Spinal cord (tissue), 10 donors: ENCODE data around the gene TSSK3. TPM values are rescaled to one million over a fixed set of nuclear protein-coding genes. Genes with fewer than 3 reads are reported as not detected.

Experiments used
- DNase-seq, 6 donors: peaks; one replicate each; pipeline versions ENCODE4 v3.0.0 to v3.0.0-alpha.2; 2013 to 2015; ENCODE audit warnings: low spot score in 6 of 6, low read depth in 4 of 6
- H3K27ac ChIP-seq: one replicate; pipeline ENCODE4 v1.5.1; 2013; ENCODE audit warnings: low read depth, low read length, control low read depth
- H3K27me3 ChIP-seq: one replicate; pipeline ENCODE4 v1.6.1; 2013; ENCODE audit warnings: low read length; ENCODE audit not compliant: control insufficient read depth, insufficient read depth
- H3K36me3 ChIP-seq: one replicate; pipeline ENCODE4 v1.6.1; 2013; ENCODE audit warnings: low read length; ENCODE audit not compliant: control insufficient read depth, insufficient read depth
- H3K4me1 ChIP-seq: one replicate; pipeline ENCODE4 v1.6.1; 2013; ENCODE audit warnings: low read length; ENCODE audit not compliant: control insufficient read depth, insufficient read depth
- H3K4me3 ChIP-seq: one replicate; pipeline ENCODE4 v1.5.1; 2013; ENCODE audit warnings: low read depth, low read length, control low read depth
- H3K9me3 ChIP-seq: one replicate; pipeline ENCODE4 v1.6.1; 2013; ENCODE audit warnings: low read length; ENCODE audit not compliant: control insufficient read depth, insufficient read depth
- WGBS: methylation state at CpG from one replicate; pipeline ENCODE4 v1.1.5; 2013; ENCODE audit warnings: missing lambda C conversion rate; ENCODE audit not compliant: insufficient coverage; 5-methylcytosine and 5-hydroxymethylcytosine counted together
- polyA plus RNA-seq, 2 donors: library from polyadenylated mRNA; unstranded; fragments of 120-200 nt; gene quantifications; one replicate each; pipeline ENCODE4 v1.2.1, GENCODE V29; 2013; ENCODE audit not compliant: insufficient read length in 2 of 2
- total RNA-seq, 2 donors: library from RNA; depleted of rRNA in 1 of 2; stranded (reverse); fragments of 120-200 nt in 1 of 2; fragments of >200 nt in 1 of 2; gene quantifications; one replicate each; pipeline versions ENCODE4 v1.2.3 to v1.2.4, GENCODE V29; 2013 to 2014
- donor health status: healthy.

Gene TSSK3
- total and polyA plus RNA-seq, 4 donors, result 0.59 to 4.4 (median 2.3) TPM

DNA sequence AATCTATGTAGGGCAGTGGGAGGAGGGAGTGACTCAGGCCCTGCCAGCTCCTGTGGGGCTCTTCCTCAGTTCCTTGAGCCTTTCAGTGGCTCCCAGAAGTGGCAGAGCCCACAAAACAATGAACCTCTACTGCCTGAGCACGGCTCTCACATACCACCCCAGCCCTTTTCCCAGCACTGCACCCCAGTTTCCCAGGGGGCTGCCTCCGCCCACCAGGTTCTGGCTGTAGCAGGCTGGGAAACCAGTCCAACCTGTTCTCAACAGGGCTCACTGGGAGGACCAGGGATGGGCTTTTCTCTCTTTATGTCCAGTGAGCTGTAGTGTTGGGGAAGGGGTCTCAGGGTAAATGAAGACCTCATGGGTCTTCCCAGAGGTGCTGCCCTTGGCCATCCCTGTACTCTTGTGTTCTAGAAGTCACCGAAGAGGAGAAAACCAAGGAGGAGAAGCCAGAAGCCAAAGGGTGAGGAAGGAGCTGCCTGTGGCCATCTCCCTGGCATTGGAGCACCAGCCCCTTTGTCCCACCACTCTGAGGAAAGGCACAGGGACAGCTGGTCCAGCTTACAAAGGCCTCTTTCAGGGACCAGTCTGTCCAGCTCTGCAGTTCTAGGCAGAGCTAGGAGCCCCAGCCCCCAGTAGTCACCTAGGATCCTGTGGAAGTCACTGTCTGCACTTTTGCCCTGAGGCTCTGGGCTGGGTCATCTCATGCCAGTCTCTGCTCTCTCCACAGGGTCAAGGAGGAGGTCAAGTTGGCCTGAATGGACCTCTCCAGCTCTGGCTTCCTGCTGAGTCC is 29.9 kb upstream of the TSSK3 start:
- Histone ChIP-seq H3K27me3 (no peaks in the 10 kb centered on the region), H3K9me3 (no peaks in the 10 kb centered on the region), H3K36me3 (peaks cover 49% of the 10 kb centered on the region), H3K4me1 (peaks cover 44% of the 10 kb centered on the region), H3K27ac (peak overlapping the region; percentile 57), H3K4me3 (no peak overlapping the region)
- peak in 1 of 6 donors; percentile 41 for DNase-seq
- 59% methylated on average over 3 of the region's 3 CpGs for WGBS

DNA sequence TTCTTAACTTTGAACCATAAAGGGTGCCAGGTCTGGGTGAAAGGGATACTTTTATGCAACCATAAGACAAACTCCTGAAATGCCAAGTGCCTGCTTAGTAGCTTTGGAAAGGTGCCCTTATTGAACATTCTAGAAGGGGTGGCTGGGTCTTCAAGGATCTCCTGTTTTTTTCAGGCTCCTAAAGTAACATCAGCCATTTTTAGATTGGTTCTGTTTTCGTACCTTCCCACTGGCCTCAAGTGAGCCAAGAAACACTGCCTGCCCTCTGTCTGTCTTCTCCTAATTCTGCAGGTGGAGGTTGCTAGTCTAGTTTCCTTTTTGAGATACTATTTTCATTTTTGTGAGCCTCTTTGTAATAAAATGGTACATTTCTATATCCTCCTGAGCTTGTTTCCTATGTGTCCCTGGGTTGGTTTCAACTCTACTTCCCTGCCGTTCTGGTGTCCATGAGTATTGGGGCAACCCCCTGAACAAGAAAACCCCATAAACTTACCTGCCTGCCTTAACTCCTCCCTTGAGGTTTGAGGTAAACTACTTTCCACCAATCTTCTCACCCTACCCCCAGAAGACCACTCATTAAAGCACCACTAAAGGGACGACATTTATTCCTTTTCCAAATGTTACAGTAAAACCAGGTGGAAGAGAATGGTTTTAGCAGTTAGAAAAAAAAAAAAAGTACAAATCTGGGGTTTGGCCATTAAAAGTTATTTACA is 28.9 kb upstream of the TSSK3 start:
- no peak overlapping the region for H3K27ac ChIP-seq
- H3K9me3 ChIP-seq, result no peaks in the 10 kb centered on the region
- peaks cover 46% of the 10 kb centered on the region for H3K36me3 ChIP-seq
- no peaks in the 10 kb centered on the region for H3K27me3 ChIP-seq
- peaks cover 54% of the 10 kb centered on the region for H3K4me1 ChIP-seq
- WGBS, result 56% methylated on average over 1 of the region's 3 CpGs
- no peak for DNase-seq
- no peak overlapping the region for H3K4me3 ChIP-seq

DNA sequence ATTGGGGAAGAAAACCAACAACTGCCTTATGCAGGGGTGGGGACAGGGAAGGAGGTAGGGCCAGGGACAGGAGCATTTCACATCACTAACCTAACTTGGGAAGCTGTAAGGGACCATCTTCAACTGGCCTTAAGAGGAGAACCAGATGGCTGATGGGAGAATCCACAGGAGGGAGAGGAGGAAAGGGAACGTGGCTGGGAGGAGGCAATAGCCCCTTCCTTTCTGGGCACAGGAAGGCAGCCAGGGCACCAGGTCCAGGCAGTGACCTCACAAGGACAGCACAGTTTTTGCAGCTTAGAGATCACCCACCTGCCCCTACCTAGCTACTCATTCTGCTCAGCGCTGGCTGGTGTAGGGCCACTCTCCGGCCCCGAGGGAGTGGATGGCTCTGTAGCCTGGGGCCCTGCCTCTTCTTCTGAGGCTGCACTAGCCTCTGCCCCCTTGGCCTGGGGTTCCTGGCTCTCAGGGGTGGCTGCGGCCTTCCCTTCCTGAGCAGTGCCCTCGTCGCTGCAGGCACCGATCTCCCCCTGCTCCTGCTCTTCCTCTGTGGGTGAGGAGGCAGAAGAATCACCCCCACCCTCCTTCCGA is 28.0 kb upstream of the TSSK3 start:
- WGBS, result 11% methylated on average over 4 of the region's 9 CpGs
- H3K4me1 ChIP-seq, result peaks cover 63% of the 10 kb centered on the region
- H3K27ac ChIP-seq, result peak overlapping the region; percentile 42
- peaks cover 46% of the 10 kb centered on the region for H3K36me3 ChIP-seq
- H3K27me3 ChIP-seq, result no peaks in the 10 kb centered on the region
- DNase-seq, result no peak
- peak overlapping the region; percentile 63 for H3K4me3 ChIP-seq
- no peaks in the 10 kb centered on the region for H3K9me3 ChIP-seq

DNA sequence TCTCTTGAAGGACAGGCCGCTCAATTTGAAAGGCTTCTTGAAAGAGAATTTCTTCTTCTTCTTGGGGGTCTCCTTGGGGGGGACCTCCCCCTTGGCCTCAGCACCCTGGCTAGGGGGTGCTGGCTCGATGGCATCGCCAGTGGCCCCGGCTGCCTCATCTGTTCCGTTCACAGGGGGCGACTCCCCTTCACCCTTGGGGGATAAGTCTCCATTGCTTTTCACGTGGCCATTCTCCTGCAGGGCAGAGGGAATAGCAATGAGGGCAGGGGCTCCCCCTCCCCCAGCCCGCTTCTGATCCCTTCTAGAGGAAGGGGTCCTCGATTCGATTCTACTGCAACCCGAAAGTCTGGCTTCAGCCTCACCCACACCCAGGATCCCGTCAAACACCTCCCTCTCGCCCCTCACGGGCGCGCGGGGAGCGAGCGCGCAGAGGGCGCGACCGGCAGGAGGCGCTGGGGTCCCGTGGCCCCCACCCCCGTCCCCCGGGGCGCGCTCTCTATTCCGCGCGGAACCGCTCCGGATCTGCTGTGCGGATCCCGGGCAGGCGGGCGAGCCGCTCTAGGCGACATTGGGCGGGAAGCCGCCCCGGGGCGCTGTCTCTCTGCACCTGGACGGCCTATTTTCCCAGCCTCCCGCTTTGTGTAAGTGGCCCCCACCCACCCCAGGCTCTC is 27.3 kb upstream of the TSSK3 start:
- Histone ChIP-seq H3K9me3 (no peaks in the 10 kb centered on the region), H3K4me1 (peaks cover 70% of the 10 kb centered on the region), H3K4me3 (peak overlapping the region; percentile 63), H3K36me3 (peaks cover 42% of the 10 kb centered on the region), H3K27ac (peak overlapping the region; percentile 42), H3K27me3 (no peaks in the 10 kb centered on the region)
- under 1% methylated on average over 42 of the region's 46 CpGs for WGBS
- DNase-seq, result peak in 2 of 6 donors; percentile 77 to 78

DNA sequence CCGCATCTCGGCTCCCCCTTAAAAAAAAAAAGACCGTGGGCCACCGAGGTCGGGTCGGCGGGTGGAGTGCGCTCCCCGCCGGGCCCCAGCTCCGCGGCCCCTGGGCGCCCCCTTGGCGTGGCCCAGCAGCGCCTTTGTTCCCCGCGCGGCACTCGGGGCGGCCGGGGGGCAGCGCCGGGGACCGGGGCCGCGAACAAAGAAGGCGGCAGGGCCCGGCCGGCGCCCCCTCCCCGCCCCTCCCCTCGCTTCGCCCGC is 26.9 kb upstream of the TSSK3 start:
- no peak for DNase-seq
- Histone ChIP-seq H3K9me3 (no peaks in the 10 kb centered on the region), H3K27me3 (no peaks in the 10 kb centered on the region), H3K36me3 (peaks cover 39% of the 10 kb centered on the region), H3K4me3 (peak overlapping the region; percentile 63), H3K27ac (peak overlapping the region; percentile 42), H3K4me1 (peaks cover 74% of the 10 kb centered on the region)
- 0% methylated on average over 33 of the region's 34 CpGs for WGBS

DNA sequence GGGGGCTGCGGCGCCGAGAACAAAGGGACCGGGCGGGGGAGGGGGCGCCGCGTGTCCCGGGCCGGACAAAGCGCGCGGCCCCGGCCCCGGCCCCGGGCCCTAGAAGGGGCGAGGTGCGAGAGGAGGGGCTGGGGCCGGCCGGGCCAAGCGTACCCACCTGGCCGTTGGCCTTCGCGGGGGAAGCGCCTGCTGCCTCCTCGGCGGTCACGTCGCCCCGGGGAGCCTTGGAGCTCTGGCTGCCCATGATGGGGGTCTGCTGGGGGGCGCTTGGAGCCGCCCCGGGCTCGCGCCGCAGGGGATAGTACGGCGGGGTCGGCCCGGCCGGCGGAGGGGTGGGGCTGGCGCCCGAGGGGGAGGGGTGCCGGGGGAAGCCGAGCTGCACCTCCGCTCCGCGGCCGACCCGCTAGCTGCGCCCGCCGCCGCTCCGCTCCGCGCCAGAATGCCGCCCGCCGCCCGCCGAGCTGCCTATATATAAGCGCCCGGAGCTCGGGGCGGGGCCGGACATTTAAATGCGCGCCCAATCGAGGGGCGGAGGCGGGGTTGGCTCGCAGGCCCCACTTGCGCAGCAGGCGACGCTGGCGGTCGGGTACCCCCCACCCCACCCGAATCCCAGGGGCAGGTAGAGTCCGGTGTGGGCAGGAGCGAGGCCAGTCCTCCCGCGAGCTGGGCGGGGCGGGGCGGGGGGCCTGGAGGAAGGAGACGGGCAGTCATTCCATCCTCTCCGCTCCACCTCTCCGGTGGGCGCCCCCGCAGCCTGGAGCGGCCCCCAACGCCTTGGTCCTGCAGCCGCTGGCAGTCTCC is 26.3 kb upstream of the TSSK3 start, which contains the start of gene MARCKSL1:
TSS of gene MARCKSL1 (minus strand) at position 444 of the 801 bp plus-strand sequence. CDS start at position 244, 200 bp downstream.
- no peaks in the 10 kb centered on the region for H3K27me3 ChIP-seq
- peak within 1 kb of the TSS; percentile 63 for H3K4me3 ChIP-seq
- peaks cover 77% of the 10 kb centered on the region for H3K4me1 ChIP-seq
- DNase-seq, result peak in 4 of 6 donors; percentile 75 to 96 (median 89)
- peak within 1 kb of the TSS; percentile 95 for H3K27ac ChIP-seq
- H3K9me3 ChIP-seq, result no peaks in the 10 kb centered on the region
- WGBS, result 0% methylated on average over 95 of the region's 95 CpGs
- H3K36me3 ChIP-seq, result peaks cover 33% of the 10 kb centered on the region

DNA sequence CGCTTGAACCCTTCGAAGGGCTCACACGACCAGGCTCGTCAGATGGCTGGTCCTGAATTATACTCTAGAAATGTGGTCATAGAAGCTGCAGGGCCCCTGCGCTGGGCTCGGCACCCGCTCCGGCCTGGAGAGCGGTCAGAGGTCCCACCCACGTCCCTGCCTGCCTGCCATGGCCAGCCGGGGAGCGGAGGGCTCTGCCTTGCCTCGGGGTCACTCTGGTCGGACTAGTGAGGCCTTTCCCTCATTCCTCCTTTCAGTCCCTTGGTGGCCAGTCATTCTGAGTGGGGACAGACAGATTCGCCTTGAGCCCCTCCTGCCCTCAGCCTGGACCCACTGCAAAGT is 25.8 kb upstream of the TSSK3 start:
- peak overlapping the region; percentile 95 for H3K27ac ChIP-seq
- WGBS, result 36% methylated on average over 14 of the region's 15 CpGs
- H3K36me3 ChIP-seq, result peaks cover 28% of the 10 kb centered on the region
- H3K4me1 ChIP-seq, result peaks cover 82% of the 10 kb centered on the region
- H3K9me3 ChIP-seq, result no peaks in the 10 kb centered on the region
- DNase-seq, result no peak
- H3K4me3 ChIP-seq, result peak overlapping the region; percentile 52
- no peaks in the 10 kb centered on the region for H3K27me3 ChIP-seq

DNA sequence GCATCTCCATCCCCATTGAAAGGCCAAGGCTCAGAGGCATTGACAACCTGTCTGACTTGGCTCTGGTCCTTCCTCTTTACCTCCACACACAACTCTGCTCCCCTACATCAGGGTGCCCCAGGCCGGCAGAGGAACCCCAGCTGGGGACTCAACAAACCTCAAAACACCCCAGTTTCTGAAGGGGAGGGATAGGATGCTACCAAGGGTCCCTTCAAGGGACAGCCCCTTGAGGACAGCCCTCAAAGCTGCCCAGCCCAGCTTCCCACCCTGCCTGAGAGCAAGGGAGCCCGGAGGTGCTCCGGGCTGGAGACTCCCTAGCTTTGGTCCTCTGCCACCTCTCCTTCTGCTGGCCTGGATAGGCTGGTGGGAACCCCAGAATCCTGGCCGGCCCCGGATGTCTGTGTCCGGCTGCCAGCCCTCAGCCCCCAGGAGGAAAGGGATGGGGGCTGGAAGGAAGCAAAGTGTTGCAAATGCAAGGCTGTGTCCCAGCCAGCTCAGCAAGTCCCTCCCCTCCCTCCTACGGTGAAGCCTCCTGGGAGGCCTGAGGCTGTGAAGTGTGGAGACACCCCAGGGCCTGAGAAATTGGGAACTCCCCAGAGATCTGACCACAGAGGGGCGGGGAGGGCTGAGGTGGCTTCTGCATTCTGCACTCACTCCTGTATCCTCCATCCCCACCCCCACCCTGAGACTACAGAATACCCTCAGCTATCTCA is 25.2 kb upstream of the TSSK3 start:
- 60% methylated on average over 1 of the region's 8 CpGs for WGBS
- DNase-seq, result no peak
- peaks cover 79% of the 10 kb centered on the region for H3K4me1 ChIP-seq
- H3K27ac ChIP-seq, result peak overlapping the region; percentile 95
- no peaks in the 10 kb centered on the region for H3K27me3 ChIP-seq
- no peaks in the 10 kb centered on the region for H3K9me3 ChIP-seq
- H3K36me3 ChIP-seq, result peaks cover 22% of the 10 kb centered on the region
- peak overlapping the region; percentile 52 for H3K4me3 ChIP-seq
